HCT116 (cell line): ENCODE data around the gene CPD.

Source experiments
- CBX3 ChIP-seq: IDR thresholded peaks from 2 replicates; pipeline ENCODE4 v1.6.1; 2012; ENCODE audit warnings: low read depth
- CEBPB ChIP-seq: IDR thresholded peaks from 2 replicates; pipeline ENCODE4 v1.6.1; 2012; ENCODE audit warnings: low read depth
- EZH2 ChIP-seq: fragments of 200-600 bp; sonication (generic); IDR thresholded peaks from 2 replicates; pipeline ENCODE4 v1.6.1; 2017; ENCODE audit warnings: antibody characterized with exemption, mixed run types
- EZH2phosphoT487 ChIP-seq: fragments of 200-600 bp; IDR thresholded peaks from 2 replicates; pipeline ENCODE4 v1.6.1; 2018; ENCODE audit warnings: antibody characterized with exemption, borderline replicate concordance
- JUND ChIP-seq: IDR thresholded peaks from 2 replicates; pipeline ENCODE4 v1.6.1; 2012
- POLR2A ChIP-seq: IDR thresholded peaks from 2 replicates; pipeline ENCODE4 v1.7.0; 2011; ENCODE audit warnings: borderline replicate concordance; ENCODE audit not compliant: insufficient read depth, insufficient read length; ENCODE audit errors: extremely low read depth
- RAD21 ChIP-seq: IDR thresholded peaks from 2 replicates; pipeline ENCODE4 v1.6.1; 2012; ENCODE audit warnings: low read depth, mild to moderate bottlenecking
- SIN3A ChIP-seq: IDR thresholded peaks from 2 replicates; pipeline ENCODE4 v1.6.1; 2012; ENCODE audit warnings: low read depth
- ZNF274 ChIP-seq: fragments of 200-500 bp; sonication (Bioruptor generic); IDR thresholded peaks from 2 replicates; pipeline ENCODE4 v1.6.1; 2014; ENCODE audit warnings: mild to moderate bottlenecking, low read depth, low read length, inconsistent platforms
- TF ChIP-seq, protein P1 (sequence below), 3 experiments: fragments of 200-600 bp in 1 of 3; sonication (generic) in 1 of 3; IDR thresholded peaks in 2 of 3; conservative IDR thresholded peaks in 1 of 3; 2 replicates each; pipeline ENCODE4 v1.5.1; 2012 to 2017; ENCODE audit warnings: low read depth in 2 of 3, low read length in 2 of 3, antibody characterized with exemption in 1 of 3, borderline replicate concordance in 1 of 3, control low read depth in 1 of 3, mild to moderate bottlenecking in 1 of 3, mixed read lengths in 1 of 3, mixed run types in 1 of 3, moderate library complexity in 1 of 3; ENCODE audit not compliant: insufficient read depth in 1 of 3
- TF ChIP-seq, protein P2 (sequence below): IDR thresholded peaks from 2 replicates; pipeline ENCODE4 v1.6.1; 2012
- TF ChIP-seq, protein P3 (sequence below): IDR thresholded peaks from 2 replicates; pipeline ENCODE4 v1.6.1; 2012

DNA sequence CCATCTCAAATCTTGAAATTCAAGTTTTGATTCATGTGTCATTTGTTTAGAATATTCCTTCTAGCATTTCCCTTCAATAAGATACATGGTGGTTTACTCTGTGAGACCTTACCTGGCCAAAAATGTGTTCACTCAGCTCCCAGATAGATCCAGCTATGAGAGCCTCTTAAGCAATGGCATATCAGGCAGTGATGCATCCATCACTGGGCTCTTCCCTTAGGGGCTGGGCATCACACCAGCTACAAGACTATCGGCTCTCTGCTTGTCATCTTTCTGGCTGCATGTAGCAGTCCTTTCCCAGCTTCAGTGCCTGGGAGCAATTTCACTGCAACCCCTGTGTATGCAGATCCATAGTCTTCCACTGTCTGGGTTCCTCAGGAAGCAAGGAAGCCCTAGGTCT, 139.1 kb downstream of the CPD start:
- TF ChIP-seq, protein P1, sequence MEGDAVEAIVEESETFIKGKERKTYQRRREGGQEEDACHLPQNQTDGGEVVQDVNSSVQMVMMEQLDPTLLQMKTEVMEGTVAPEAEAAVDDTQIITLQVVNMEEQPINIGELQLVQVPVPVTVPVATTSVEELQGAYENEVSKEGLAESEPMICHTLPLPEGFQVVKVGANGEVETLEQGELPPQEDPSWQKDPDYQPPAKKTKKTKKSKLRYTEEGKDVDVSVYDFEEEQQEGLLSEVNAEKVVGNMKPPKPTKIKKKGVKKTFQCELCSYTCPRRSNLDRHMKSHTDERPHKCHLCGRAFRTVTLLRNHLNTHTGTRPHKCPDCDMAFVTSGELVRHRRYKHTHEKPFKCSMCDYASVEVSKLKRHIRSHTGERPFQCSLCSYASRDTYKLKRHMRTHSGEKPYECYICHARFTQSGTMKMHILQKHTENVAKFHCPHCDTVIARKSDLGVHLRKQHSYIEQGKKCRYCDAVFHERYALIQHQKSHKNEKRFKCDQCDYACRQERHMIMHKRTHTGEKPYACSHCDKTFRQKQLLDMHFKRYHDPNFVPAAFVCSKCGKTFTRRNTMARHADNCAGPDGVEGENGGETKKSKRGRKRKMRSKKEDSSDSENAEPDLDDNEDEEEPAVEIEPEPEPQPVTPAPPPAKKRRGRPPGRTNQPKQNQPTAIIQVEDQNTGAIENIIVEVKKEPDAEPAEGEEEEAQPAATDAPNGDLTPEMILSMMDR (IDR thresholded peaks at IDR 0.05 in 2 of 3, conservative IDR thresholded peaks at IDR 0.05 in 1 of 3; ENCODE audit: borderline replicate concordance in 1 of 3, insufficient read depth in 1 of 3, low read depth in 2 of 3, low read length in 2 of 3) = no peak
- TF ChIP-seq RAD21 (no peak), JUND (no peak), POLR2A (no peak), ZNF274 (no peak), SIN3A (no peak), EZH2 (no peak), EZH2phosphoT487 (no peak), CBX3 (no peak), CEBPB (no peak)
- TF ChIP-seq, protein P2, sequence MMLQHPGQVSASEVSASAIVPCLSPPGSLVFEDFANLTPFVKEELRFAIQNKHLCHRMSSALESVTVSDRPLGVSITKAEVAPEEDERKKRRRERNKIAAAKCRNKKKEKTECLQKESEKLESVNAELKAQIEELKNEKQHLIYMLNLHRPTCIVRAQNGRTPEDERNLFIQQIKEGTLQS = no peak
- TF ChIP-seq, protein P3, sequence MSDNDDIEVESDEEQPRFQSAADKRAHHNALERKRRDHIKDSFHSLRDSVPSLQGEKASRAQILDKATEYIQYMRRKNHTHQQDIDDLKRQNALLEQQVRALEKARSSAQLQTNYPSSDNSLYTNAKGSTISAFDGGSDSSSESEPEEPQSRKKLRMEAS = no peak
